GM19468 (cell line): Measurements from ENCODE around the gene SLC16A11.
"Not testable (repeated sequence)": the region's sequence is repeated elsewhere in the genome, so short reads cannot be mapped to it uniquely, and the experiment has no call there.

Experiments used
- ATAC-seq: cut with Tn5 transposase; IDR thresholded peaks from one replicate; pipeline ENCODE4 v1.9.1; 2021; ENCODE audit warnings: mild to moderate bottlenecking, moderate library complexity, moderate number of reproducible peaks; ENCODE audit not compliant: unreplicated experiment; ENCODE audit errors: extremely low read depth

SLC16A11 gene

GRCh38 chr17:7014261-7014994, 29.5 kb downstream of the SLC16A11 start:
- ATAC-seq = peak; percentile 59

- no peak for ATAC-seq
Observed at GRCh38 chr17:7011942-7012254, 32.0 kb downstream of the SLC16A11 start.

GRCh38 chr17:7011415-7011814, 32.5 kb downstream of the SLC16A11 start:
- no peak for ATAC-seq

- ATAC-seq = no peak
Observed at GRCh38 chr17:7010523-7010922, 33.4 kb downstream of the SLC16A11 start.

- ATAC-seq = no peak
Observed at GRCh38 chr17:7007143-7007542, 36.7 kb downstream of the SLC16A11 start.

GRCh38 chr17:7005716-7006115, 38.2 kb downstream of the SLC16A11 start:
- ATAC-seq = no peak

- ATAC-seq = no peak
Observed at GRCh38 chr17:7004398-7005253, 39.3 kb downstream of the SLC16A11 start.

GRCh38 chr17:7003745-7004144, 40.1 kb downstream of the SLC16A11 start:
- no peak for ATAC-seq

GRCh38 chr17:7002288-7003047, 41.4 kb downstream of the SLC16A11 start:
- no peak for ATAC-seq

GRCh38 chr17:7001318-7001961, 42.5 kb downstream of the SLC16A11 start:
- no peak for ATAC-seq

- ATAC-seq = no peak
Observed at GRCh38 chr17:6998855-6999508, 44.9 kb downstream of the SLC16A11 start.

- no peak for ATAC-seq
Observed at GRCh38 chr17:6997171-6997570, 46.7 kb downstream of the SLC16A11 start.

- ATAC-seq = no peak
Observed at GRCh38 chr17:6996256-6997011, 47.5 kb downstream of the SLC16A11 start.

- no peak for ATAC-seq
Observed at GRCh38 chr17:6995500-6996255, 48.2 kb downstream of the SLC16A11 start, which contains the start of gene ALOX12. ALOX12 (plus strand) TSS chr17:6996049; CDS start chr17:6996118, 69 bp downstream.

- ATAC-seq = no peak
Observed at GRCh38 chr17:6994666-6995256, 49.1 kb downstream of the SLC16A11 start.

GRCh38 chr17:6994118-6994598, 49.7 kb downstream of the SLC16A11 start:
- ATAC-seq = no peak

GRCh38 chr17:6993613-6994056, 50.3 kb downstream of the SLC16A11 start:
- not testable (repeated sequence) for ATAC-seq
